Loucy (cell line): ENCODE results near the gene TACC2.

ENCODE experiments used
- H2AFZ ChIP-seq: fragments of 200-600 bp; sonication (generic); 2 replicates; pipeline ENCODE4 v1.6.0; 2016; ENCODE audit warnings: antibody characterized with exemption, mild to moderate bottlenecking, low read length, moderate library complexity
- H3F3A ChIP-seq: fragments of 200-600 bp; 2 replicates; pipeline ENCODE4 v1.6.0; 2016; ENCODE audit warnings: antibody characterized with exemption, low read depth, mild to moderate bottlenecking
- H3K27me3 ChIP-seq: fragments of 200-600 bp; sonication (generic); 2 replicates; pipeline ENCODE4 v1.6.1; 2014; ENCODE audit warnings: low read length, mild to moderate bottlenecking; ENCODE audit not compliant: insufficient read depth, poor library complexity, severe bottlenecking
- H3K36me3 ChIP-seq: fragments of 200-600 bp; sonication (generic); 2 replicates; pipeline ENCODE4 v1.6.1; 2016; ENCODE audit warnings: low read length; ENCODE audit not compliant: insufficient read depth
- H3K4me1 ChIP-seq: fragments of 200-600 bp; sonication (generic); 2 replicates; pipeline ENCODE4 v1.5.1; 2014; ENCODE audit warnings: low read length, mild to moderate bottlenecking; ENCODE audit not compliant: insufficient read depth, poor library complexity, severe bottlenecking
- H3K4me2 ChIP-seq: fragments of 200-600 bp; sonication (generic); 2 replicates; pipeline ENCODE4 v1.6.0; 2014; ENCODE audit warnings: antibody characterized with exemption, low read length, low read depth, mild to moderate bottlenecking; ENCODE audit not compliant: poor library complexity, severe bottlenecking
- H3K4me3 ChIP-seq: fragments of 200-600 bp; sonication (generic); 2 replicates; pipeline ENCODE4 v1.5.1; 2014; ENCODE audit warnings: low read length, mild to moderate bottlenecking, mixed read lengths; ENCODE audit not compliant: poor library complexity, severe bottlenecking
- H3K79me2 ChIP-seq: fragments of 200-600 bp; sonication (generic); 2 replicates; pipeline ENCODE4 v1.6.1; 2014; ENCODE audit warnings: low read length; ENCODE audit not compliant: insufficient read depth
- H3K9ac ChIP-seq: fragments of 200-600 bp; sonication (generic); 2 replicates; pipeline ENCODE4 v1.6.0; 2014; ENCODE audit warnings: mild to moderate bottlenecking, low read depth, low read length, moderate library complexity; ENCODE audit not compliant: poor library complexity, severe bottlenecking
- H3K9me2 ChIP-seq: fragments of 200-600 bp; sonication (generic); replicated peaks from 2 replicates; pipeline ENCODE4 v1.6.1; 2016; ENCODE audit warnings: low read depth, low read length, mixed read lengths
- H3K9me3 ChIP-seq: fragments of 200-600 bp; sonication (generic); 2 replicates; pipeline ENCODE4 v1.6.1; 2014; ENCODE audit warnings: mild to moderate bottlenecking, antibody characterized with exemption, low read length, low read depth; ENCODE audit not compliant: insufficient read depth
- H4K20me1 ChIP-seq: fragments of 200-600 bp; sonication (generic); 2 replicates; pipeline ENCODE4 v1.6.0; 2014; ENCODE audit warnings: antibody characterized with exemption, low read length, mild to moderate bottlenecking; ENCODE audit not compliant: insufficient read depth, poor library complexity, severe bottlenecking
- CTCF ChIP-seq: fragments of 200-600 bp; sonication (generic); conservative IDR thresholded peaks from 2 replicates; pipeline ENCODE4 v1.5.1; 2014; ENCODE audit warnings: mild to moderate bottlenecking, antibody characterized with exemption, low read length
- EZH2phosphoT487 ChIP-seq: fragments of 200-600 bp; IDR thresholded peaks from 2 replicates; pipeline ENCODE4 v1.6.1; 2018; ENCODE audit warnings: antibody characterized with exemption, mild to moderate bottlenecking, moderate library complexity, borderline replicate concordance

TACC2 gene

GRCh38 chr10:122287570-122287969 lies 298.6 kb downstream of the TACC2 start:
- Histone ChIP-seq H3F3A (no peaks in the 10 kb centered on the region), H3K9me2 (no peaks in the 10 kb centered on the region), H3K27me3 (no peaks in the 10 kb centered on the region), H3K36me3 (no peaks in the 10 kb centered on the region), H3K9ac (no peak overlapping the region), H3K4me2 (no peak overlapping the region), H3K4me1 (no peaks in the 10 kb centered on the region), H3K4me3 (no peak overlapping the region), H2AFZ (no peak overlapping the region), H4K20me1 (no peaks in the 10 kb centered on the region), H3K79me2 (no peaks in the 10 kb centered on the region), H3K9me3 (no peaks in the 10 kb centered on the region)
- TF ChIP-seq CTCF: no peak
- TF ChIP-seq EZH2phosphoT487: no peak

GRCh38 chr10:122288262-122288661 lies 299.3 kb downstream of the TACC2 start:
- H3K4me1 ChIP-seq: no peaks in the 10 kb centered on the region
- no peaks in the 10 kb centered on the region for H3K36me3 ChIP-seq
- H3K9me2 ChIP-seq: no peaks in the 10 kb centered on the region
- no peaks in the 10 kb centered on the region for H3K9me3 ChIP-seq
- no peak overlapping the region for H3K9ac ChIP-seq
- no peaks in the 10 kb centered on the region for H3K79me2 ChIP-seq
- no peak overlapping the region for H2AFZ ChIP-seq
- H3K27me3 ChIP-seq: no peaks in the 10 kb centered on the region
- H3K4me2 ChIP-seq: no peak overlapping the region
- H3K4me3 ChIP-seq: no peak overlapping the region
- H4K20me1 ChIP-seq: no peaks in the 10 kb centered on the region
- TF ChIP-seq CTCF (no peak), EZH2phosphoT487 (no peak)
- no peaks in the 10 kb centered on the region for H3F3A ChIP-seq

GRCh38 chr10:122288917-122289316 lies 300.0 kb downstream of the TACC2 start:
- Histone ChIP-seq H4K20me1 (no peaks in the 10 kb centered on the region), H3K9ac (no peak overlapping the region), H3K4me2 (no peak overlapping the region), H3K4me1 (no peaks in the 10 kb centered on the region), H3K9me2 (no peaks in the 10 kb centered on the region), H3K27me3 (no peaks in the 10 kb centered on the region), H3K79me2 (no peaks in the 10 kb centered on the region), H3K9me3 (no peaks in the 10 kb centered on the region), H3K36me3 (no peaks in the 10 kb centered on the region), H2AFZ (no peak overlapping the region), H3F3A (no peaks in the 10 kb centered on the region), H3K4me3 (no peak overlapping the region)
- TF ChIP-seq CTCF (no peak), EZH2phosphoT487 (no peak)
